C4-2B (cell line): ENCODE data around the gene POU6F2.

Source experiments
- H3K27ac ChIP-seq: fragments of 450-650 bp; 2 replicates; pipeline ENCODE4 v1.5.1; 2017
- ZFX ChIP-seq: fragments of 450-650 bp; IDR thresholded peaks from 2 replicates; pipeline ENCODE4 v1.6.1; 2017
- TF ChIP-seq, protein P1 (sequence below): fragments of 450-650 bp; conservative IDR thresholded peaks from 2 replicates; pipeline ENCODE4 v1.5.1; 2017; ENCODE audit warnings: mild to moderate bottlenecking

Gene POU6F2

GRCh38 chr7:39153647-39154046 is 175.9 kb downstream of the POU6F2 start:
- no peak for TF ChIP-seq ZFX
- TF ChIP-seq, protein P1, sequence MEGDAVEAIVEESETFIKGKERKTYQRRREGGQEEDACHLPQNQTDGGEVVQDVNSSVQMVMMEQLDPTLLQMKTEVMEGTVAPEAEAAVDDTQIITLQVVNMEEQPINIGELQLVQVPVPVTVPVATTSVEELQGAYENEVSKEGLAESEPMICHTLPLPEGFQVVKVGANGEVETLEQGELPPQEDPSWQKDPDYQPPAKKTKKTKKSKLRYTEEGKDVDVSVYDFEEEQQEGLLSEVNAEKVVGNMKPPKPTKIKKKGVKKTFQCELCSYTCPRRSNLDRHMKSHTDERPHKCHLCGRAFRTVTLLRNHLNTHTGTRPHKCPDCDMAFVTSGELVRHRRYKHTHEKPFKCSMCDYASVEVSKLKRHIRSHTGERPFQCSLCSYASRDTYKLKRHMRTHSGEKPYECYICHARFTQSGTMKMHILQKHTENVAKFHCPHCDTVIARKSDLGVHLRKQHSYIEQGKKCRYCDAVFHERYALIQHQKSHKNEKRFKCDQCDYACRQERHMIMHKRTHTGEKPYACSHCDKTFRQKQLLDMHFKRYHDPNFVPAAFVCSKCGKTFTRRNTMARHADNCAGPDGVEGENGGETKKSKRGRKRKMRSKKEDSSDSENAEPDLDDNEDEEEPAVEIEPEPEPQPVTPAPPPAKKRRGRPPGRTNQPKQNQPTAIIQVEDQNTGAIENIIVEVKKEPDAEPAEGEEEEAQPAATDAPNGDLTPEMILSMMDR = peak; percentile 37; the same call in 1 of the 2 replicates
- no peak overlapping the region for H3K27ac ChIP-seq

DNA sequence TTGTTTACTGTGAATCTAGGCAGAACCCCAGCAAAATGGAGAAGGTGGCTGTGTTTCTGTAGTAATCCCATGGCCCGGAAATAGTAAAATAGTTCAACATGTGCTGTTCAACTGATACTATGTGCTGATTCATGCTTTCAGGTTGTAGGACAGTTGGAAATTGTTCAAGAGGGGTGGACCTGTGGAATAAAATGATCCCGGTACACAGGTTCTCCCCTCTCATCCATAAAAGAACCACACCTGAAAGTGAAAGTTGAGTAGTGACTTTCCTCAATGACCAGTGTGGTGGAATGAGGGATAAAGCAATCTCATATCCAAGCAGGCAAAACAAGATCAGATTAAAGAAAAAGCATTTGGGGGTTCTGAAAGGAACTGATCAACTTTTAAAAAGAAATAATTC is 177.1 kb downstream of the POU6F2 start:
- TF ChIP-seq, protein P1 = no peak
- no peak for TF ChIP-seq ZFX
- no peak overlapping the region for H3K27ac ChIP-seq

GRCh38 chr7:39158367-39158766 is 180.7 kb downstream of the POU6F2 start:
- H3K27ac ChIP-seq = no peak overlapping the region
- TF ChIP-seq, protein P1 = no peak
- no peak for TF ChIP-seq ZFX

DNA sequence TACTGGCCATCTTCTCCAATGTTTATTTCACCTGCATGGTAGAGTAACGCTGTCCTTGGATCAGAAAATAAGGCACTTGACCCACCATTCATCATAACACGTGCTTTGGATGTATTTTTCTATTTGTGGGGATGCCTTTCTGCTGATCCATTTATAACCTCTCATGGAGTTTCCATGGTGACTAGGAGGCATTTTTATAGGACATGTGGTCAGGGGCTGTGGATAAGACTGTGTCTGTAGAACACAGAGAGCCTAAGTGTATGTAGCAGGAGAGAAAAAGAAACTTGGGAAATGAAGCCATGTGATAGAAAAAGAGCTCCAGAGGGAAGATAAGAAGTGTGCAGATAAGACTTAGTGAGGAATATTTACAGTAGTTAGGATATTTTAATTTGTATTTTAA is 184.2 kb downstream of the POU6F2 start:
- no peak overlapping the region for H3K27ac ChIP-seq

GRCh38 chr7:39164887-39165286 is 187.2 kb downstream of the POU6F2 start:
- H3K27ac ChIP-seq = no peak overlapping the region
- TF ChIP-seq, protein P1 = no peak
- no peak for TF ChIP-seq ZFX

More for the DNA sequence above, 184.2 kb downstream of the POU6F2 start:
- TF ChIP-seq, protein P1 = no peak
- no peak for TF ChIP-seq ZFX

DNA sequence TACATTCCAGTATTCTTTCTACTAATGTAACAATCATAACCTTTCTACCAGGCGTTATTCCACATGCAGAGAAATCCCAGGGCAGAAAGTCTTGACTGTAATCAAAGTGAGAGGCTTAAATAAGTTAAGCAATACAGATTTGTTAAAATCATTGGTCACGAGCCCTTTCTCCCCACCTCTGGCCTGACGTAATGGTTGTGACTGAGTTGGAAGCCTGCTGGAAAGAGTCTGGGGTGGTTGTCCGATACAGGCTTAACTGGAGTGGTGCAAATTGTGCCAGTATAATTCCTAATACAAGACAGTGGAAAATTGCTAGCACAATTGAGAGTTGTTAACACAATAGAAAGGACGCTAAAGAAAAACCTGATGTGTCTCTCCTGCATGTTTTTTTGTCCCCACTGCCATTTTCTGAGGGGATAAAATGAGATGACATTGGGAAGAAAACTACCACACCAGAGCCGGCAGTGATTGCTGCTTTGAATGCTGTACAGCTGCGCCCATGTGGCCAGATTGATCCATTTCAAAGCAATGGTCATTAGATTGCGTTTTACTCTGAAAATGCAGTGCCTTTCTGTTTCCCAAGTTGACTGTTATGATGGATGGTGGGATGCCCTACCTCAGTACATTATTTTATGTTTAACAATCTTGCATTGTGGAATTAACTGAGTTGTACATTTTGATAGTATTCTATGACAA is 190.8 kb downstream of the POU6F2 start:
- no peak for TF ChIP-seq ZFX
- TF ChIP-seq, protein P1 = no peak
- no peak overlapping the region for H3K27ac ChIP-seq

GRCh38 chr7:39172137-39172536 is 194.4 kb downstream of the POU6F2 start:
- no peak for TF ChIP-seq ZFX
- TF ChIP-seq, protein P1 = no peak

More at GRCh38 chr7:39172137-39172536, 194.4 kb downstream of the POU6F2 start:
- H3K27ac ChIP-seq = no peak overlapping the region
